ENCODE data around the gene RAPGEF5.

RAPGEF5 gene

DNA sequence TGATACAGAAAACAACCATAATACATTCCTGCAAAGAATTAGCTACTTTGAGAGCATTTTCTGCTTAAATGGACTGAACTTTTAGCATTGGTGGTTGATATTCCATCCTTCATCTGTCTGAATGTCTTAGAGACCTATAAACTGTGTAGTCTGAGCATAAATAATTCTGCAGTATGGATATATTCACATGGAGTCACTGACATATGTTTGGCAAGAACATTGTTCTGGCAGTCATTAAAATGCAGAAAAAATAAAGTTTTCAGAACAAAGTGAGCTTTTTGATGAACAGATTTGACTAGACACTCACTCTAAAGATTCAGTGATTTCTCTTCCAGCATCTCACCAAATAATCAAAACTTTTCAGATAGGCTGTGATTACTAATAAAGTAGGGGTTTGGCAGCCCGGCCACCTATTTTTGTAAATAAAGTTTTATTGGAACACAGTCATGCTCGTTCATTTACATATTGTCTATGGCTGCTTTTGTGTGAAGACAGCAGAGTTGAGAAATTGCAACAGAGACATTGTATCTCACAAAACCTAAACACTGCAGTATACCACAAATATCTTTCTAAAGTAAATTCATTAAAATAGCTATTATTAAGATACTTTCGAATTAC is 44.1 kb upstream of the RAPGEF5 start:
- Histone ChIP-seq H3K4me1 (peaks cover 0 to 5% (median 2%) of the 10 kb centered on the region in 4 donors), H3K27ac (no peak overlapping the region), H3K27me3 (no peaks in the 10 kb centered on the region), H3K4me3 (no peak overlapping the region), H3K36me3 (no peaks in the 10 kb centered on the region), H3K9me3 (no peaks in the 10 kb centered on the region)
- DNase-seq, result no peak
- intact Hi-C loops (cut with DNase I; ENCODE audit: low total_unique reads), result no loop called here
- TF ChIP-seq, protein P1, sequence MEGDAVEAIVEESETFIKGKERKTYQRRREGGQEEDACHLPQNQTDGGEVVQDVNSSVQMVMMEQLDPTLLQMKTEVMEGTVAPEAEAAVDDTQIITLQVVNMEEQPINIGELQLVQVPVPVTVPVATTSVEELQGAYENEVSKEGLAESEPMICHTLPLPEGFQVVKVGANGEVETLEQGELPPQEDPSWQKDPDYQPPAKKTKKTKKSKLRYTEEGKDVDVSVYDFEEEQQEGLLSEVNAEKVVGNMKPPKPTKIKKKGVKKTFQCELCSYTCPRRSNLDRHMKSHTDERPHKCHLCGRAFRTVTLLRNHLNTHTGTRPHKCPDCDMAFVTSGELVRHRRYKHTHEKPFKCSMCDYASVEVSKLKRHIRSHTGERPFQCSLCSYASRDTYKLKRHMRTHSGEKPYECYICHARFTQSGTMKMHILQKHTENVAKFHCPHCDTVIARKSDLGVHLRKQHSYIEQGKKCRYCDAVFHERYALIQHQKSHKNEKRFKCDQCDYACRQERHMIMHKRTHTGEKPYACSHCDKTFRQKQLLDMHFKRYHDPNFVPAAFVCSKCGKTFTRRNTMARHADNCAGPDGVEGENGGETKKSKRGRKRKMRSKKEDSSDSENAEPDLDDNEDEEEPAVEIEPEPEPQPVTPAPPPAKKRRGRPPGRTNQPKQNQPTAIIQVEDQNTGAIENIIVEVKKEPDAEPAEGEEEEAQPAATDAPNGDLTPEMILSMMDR (IDR thresholded peaks at IDR 0.05), result no peak

DNA sequence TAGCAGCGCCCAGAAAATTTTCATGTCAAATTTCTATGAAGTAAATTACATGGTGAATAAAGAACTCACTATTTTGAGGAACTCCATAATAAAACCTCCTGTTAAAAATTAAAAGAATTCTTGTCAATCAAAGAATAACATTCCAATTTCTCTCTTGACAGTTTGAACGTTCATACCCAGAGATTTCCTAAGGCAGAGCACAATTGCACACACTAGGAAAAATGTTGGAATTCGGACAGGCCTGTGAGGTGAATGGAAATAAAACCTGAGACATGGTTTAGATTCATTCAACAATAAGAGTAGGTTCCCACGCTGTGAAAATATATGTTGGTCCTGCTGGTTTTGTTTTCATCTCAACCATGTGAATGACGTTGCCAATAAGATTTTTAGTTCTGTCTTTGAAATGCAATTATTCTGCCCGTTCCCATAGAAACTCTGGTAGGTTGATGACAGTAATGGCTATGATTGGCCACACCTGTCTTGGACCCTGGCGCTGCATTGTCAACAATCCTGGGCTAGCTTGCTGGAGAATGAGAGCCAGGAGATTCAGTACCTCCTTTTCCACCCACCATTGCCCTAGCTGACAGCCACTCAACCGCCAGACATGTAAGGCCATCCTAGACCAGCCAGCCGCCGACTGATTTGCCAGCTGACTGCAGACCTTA is 43.3 kb upstream of the RAPGEF5 start:
- Histone ChIP-seq H3K27me3 (no peaks in the 10 kb centered on the region), H3K36me3 (no peaks in the 10 kb centered on the region), H3K27ac (no peak overlapping the region), H3K9me3 (no peaks in the 10 kb centered on the region), H3K4me1 (peaks cover 0 to 5% (median 2%) of the 10 kb centered on the region in 4 donors), H3K4me3 (no peak overlapping the region)
- no peak for DNase-seq
- TF ChIP-seq, protein P1 (IDR thresholded peaks at IDR 0.05), result no peak
- intact Hi-C loops (cut with DNase I; ENCODE audit: low total_unique reads), result no loop called here

DNA sequence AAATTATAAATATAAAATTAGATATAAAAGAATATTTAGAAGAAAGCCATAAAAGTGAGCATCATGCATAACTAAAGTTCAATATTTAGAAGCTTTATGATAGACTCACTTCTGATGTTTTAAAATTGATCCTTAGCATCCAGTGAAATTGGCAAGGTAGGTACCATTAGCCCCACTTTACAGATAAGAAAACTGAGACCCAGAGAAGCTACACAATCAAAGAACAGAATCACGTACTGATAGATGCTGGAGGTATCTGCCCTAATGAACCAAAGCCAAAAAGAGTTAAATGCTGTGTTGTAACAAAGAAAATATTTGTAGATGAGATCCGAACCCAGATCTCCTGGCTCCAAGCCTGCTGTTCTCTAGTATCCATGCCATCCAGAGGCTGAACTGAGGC is 42.6 kb upstream of the RAPGEF5 start:
- Histone ChIP-seq H3K9me3 (no peaks in the 10 kb centered on the region), H3K36me3 (no peaks in the 10 kb centered on the region), H3K27me3 (no peaks in the 10 kb centered on the region), H3K27ac (no peak overlapping the region), H3K4me3 (no peak overlapping the region), H3K4me1 (peaks cover 0 to 5% (median 2%) of the 10 kb centered on the region in 4 donors)
- no peak for DNase-seq
- intact Hi-C loops (cut with DNase I; ENCODE audit: low total_unique reads), result no loop called here
- TF ChIP-seq, protein P1 (IDR thresholded peaks at IDR 0.05), result no peak

DNA sequence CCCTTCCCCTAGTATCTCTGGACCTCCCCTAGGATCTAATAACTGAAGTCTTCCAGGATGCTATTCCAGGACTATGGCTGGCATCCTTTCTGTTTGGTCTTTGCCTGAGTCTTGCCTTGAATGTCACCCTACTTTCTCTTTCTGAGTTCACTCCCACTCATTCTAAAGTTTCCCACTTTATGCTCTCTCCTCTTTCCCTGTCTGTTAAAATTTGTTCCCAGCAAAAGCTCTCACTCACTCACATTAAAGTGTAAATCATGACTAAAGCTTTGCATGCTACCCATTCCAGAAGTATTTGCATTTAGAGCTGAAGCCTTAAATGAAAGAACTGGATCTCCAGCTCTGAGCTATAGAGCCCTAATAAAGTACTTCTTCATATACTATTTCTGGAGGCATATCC is 42.1 kb upstream of the RAPGEF5 start:
- TF ChIP-seq, protein P1 (IDR thresholded peaks at IDR 0.05), result no peak
- no peak for DNase-seq
- H3K27me3 ChIP-seq, result no peaks in the 10 kb centered on the region
- H3K4me3 ChIP-seq, result no peak overlapping the region
- no peaks in the 10 kb centered on the region for H3K9me3 ChIP-seq
- H3K4me1 ChIP-seq, result peaks cover 0 to 5% (median 2%) of the 10 kb centered on the region in 4 donors
- no peak overlapping the region for H3K27ac ChIP-seq
- no peaks in the 10 kb centered on the region for H3K36me3 ChIP-seq
- intact Hi-C loops (cut with DNase I; ENCODE audit: low total_unique reads), result no loop called here

DNA sequence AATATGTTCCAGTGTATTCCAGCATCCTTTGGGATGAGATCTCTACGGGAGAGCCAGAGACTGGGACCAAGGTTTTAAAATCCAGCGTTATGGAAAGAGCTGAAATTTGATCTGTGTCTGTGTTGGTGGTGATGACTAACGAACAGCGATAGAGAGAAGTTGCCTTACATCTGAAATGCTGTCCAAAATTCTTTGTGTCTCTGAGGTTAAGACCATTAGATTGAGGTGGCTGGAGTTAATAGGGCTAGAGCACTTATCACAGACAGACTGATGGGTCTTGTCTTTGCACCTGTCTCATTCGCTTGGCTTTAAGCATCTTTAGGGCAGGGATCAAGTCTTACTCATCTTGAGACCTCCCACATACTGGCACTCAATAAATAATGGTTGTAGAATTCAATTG is 41.0 kb upstream of the RAPGEF5 start:
- no peak for DNase-seq

More for the DNA sequence above, 41.0 kb upstream of the RAPGEF5 start:
- TF ChIP-seq, protein P1 (IDR thresholded peaks at IDR 0.05), result no peak
- H3K4me1 ChIP-seq, result peaks cover 0 to 5% (median 2%) of the 10 kb centered on the region in 4 donors
- intact Hi-C loops (cut with DNase I; ENCODE audit: low total_unique reads), result no loop called here
- H3K9me3 ChIP-seq, result no peaks in the 10 kb centered on the region
- H3K27ac ChIP-seq, result no peak overlapping the region
- no peaks in the 10 kb centered on the region for H3K36me3 ChIP-seq
- no peak overlapping the region for H3K4me3 ChIP-seq
- no peaks in the 10 kb centered on the region for H3K27me3 ChIP-seq

All from tibial artery (tissue), 4 donors.